HepG2 (cell line): ENCODE data around the gene SMIM1. TPM values are rescaled to one million over a fixed set of nuclear protein-coding genes. Genes with fewer than 3 reads are reported as not detected.
A peak's percentile ranks its signal among the peaks of the same experiment; 100 is the strongest.

Experiments
- CHD2 ChIP-seq: IDR thresholded peaks from 2 replicates; pipeline ENCODE4 v1.6.1; 2011; ENCODE audit warnings: low read depth, low read length, improper control_type of control experiment
- RARA ChIP-seq: IDR thresholded peaks from 2 replicates; pipeline ENCODE4 v1.6.1; 2016; ENCODE audit warnings: missing genetic modification reagents, missing compliant biosample characterization
- ZNF678 ChIP-seq: sonication (generic); formaldehyde crosslinking; IDR thresholded peaks from 2 replicates; pipeline ENCODE4 v1.4.0; 2020; ENCODE audit warnings: mild to moderate bottlenecking, missing genetic modification reagents
- ZNF788 ChIP-seq: sonication (generic); formaldehyde crosslinking; IDR thresholded peaks from 2 replicates; pipeline ENCODE4 v1.5.0; 2020; ENCODE audit warnings: mild to moderate bottlenecking, missing genetic modification reagents, borderline replicate concordance
- polyA plus RNA-seq, 8 experiments: library from polyadenylated mRNA; depleted of rRNA in 3 of 8; stranded (reverse) in 7 of 8; unstranded in 1 of 8; fragments of >200 nt; fragmentation: Illumina TruSeq in 4 of 8; extraction: Trizol in 4 of 8; gene quantifications; 2 replicates each; pipeline versions ENCODE4 v1.2.1 to v1.2.3, GENCODE V29; 2011 to 2016; ENCODE audit warnings: low read depth in 4 of 8, missing spikeins in 1 of 8, mixed read lengths in 1 of 8; ENCODE audit not compliant: insufficient read depth in 1 of 8
- total RNA-seq, 5 experiments: library from RNA; depleted of rRNA; stranded (reverse); fragments of >200 nt; fragmentation: Illumina TruSeq; extraction: Trizol; gene quantifications; 2 replicates each; pipeline ENCODE4 v1.2.3, GENCODE V29; 2016; ENCODE audit warnings: low read depth in 1 of 5
- TF ChIP-seq, protein P1 (sequence below), 2 experiments: fragments of 450-650 bp in 1 of 2; sonication (generic) in 1 of 2; formaldehyde crosslinking in 1 of 2; IDR thresholded peaks; 2 replicates each; pipeline versions ENCODE4 v1.6.1 to v1.8.0; 2016 to 2022; ENCODE audit warnings: antibody characterized with exemption in 1 of 2, mild to moderate bottlenecking in 1 of 2, missing genetic modification reagents in 1 of 2
- TF ChIP-seq, protein P2 (sequence below): sonication (generic); formaldehyde crosslinking; IDR thresholded peaks from 2 replicates; pipeline ENCODE4 v1.5.0; 2020; ENCODE audit warnings: mild to moderate bottlenecking, missing genetic modification reagents
- TF ChIP-seq, protein P3 (sequence below): sonication (generic); formaldehyde crosslinking; IDR thresholded peaks from 2 replicates; pipeline ENCODE4 v1.4.0; 2020; ENCODE audit warnings: missing genetic modification reagents; ENCODE audit errors: not compliant biosample characterization

SMIM1 gene
- total and polyA plus RNA-seq, 2 of the 13 experiments (the other 11 are each of a cell fraction or from before 2014, with no cell fraction given), result 12.4 to 56.3 TPM

DNA sequence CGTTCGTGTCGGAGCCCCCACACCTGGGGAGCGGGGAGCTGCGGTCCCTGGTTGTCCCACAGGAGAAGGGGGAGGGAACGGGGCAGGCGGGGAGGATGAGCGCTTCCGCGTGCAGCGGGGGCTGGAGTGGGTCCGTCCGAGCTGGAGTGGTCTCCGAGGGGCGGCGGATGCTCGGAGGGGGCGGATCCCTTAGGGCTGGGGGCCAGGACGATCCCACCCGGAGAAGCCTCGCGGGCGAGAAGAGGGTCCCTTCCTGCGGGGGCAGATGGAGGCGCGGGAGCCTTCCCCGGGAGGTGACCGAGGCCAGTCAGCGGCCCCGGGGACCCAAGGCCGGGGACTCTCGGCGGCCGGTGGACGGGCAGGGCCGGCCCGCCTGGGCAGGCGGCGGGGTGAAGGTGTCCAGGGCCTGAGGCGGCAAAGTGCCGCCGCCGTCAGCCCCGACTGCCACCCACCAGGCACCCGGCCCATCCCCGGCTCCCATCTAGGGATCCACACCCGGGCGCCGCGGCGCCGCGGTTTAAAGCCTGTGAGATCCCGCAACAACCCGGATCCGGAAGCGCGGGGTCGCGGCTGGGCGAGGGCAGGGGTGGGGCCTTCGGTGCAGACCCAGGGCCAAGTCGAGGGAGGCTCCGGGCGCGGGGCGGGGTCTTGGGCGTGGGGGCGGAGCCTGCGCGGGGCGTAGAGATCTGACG lies 25.6 kb upstream of the SMIM1 start (continued):
- TF ChIP-seq, protein P1, sequence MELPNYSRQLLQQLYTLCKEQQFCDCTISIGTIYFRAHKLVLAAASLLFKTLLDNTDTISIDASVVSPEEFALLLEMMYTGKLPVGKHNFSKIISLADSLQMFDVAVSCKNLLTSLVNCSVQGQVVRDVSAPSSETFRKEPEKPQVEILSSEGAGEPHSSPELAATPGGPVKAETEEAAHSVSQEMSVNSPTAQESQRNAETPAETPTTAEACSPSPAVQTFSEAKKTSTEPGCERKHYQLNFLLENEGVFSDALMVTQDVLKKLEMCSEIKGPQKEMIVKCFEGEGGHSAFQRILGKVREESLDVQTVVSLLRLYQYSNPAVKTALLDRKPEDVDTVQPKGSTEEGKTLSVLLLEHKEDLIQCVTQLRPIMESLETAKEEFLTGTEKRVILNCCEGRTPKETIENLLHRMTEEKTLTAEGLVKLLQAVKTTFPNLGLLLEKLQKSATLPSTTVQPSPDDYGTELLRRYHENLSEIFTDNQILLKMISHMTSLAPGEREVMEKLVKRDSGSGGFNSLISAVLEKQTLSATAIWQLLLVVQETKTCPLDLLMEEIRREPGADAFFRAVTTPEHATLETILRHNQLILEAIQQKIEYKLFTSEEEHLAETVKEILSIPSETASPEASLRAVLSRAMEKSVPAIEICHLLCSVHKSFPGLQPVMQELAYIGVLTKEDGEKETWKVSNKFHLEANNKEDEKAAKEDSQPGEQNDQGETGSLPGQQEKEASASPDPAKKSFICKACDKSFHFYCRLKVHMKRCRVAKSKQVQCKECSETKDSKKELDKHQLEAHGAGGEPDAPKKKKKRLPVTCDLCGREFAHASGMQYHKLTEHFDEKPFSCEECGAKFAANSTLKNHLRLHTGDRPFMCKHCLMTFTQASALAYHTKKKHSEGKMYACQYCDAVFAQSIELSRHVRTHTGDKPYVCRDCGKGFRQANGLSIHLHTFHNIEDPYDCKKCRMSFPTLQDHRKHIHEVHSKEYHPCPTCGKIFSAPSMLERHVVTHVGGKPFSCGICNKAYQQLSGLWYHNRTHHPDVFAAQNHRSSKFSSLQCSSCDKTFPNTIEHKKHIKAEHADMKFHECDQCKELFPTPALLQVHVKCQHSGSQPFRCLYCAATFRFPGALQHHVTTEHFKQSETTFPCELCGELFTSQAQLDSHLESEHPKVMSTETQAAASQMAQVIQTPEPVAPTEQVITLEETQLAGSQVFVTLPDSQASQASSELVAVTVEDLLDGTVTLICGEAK (IDR thresholded peaks at IDR 0.05), result peak; percentile 37; the same call in 1 of the 2 replicates
- TF ChIP-seq, protein P1 (CRISPR knock-in tag; IDR thresholded peaks at IDR 0.05), result no peak
- TF ChIP-seq CHD2 (peak; percentile 34; the same call in 1 of the 2 replicates), RARA (CRISPR knock-in tag) (no peak), ZNF788 (CRISPR knock-in tag) (0 out of 2 replicates have a peak, but pooled peaks have one; percentile 22), ZNF678 (no peak)
- TF ChIP-seq, protein P2, sequence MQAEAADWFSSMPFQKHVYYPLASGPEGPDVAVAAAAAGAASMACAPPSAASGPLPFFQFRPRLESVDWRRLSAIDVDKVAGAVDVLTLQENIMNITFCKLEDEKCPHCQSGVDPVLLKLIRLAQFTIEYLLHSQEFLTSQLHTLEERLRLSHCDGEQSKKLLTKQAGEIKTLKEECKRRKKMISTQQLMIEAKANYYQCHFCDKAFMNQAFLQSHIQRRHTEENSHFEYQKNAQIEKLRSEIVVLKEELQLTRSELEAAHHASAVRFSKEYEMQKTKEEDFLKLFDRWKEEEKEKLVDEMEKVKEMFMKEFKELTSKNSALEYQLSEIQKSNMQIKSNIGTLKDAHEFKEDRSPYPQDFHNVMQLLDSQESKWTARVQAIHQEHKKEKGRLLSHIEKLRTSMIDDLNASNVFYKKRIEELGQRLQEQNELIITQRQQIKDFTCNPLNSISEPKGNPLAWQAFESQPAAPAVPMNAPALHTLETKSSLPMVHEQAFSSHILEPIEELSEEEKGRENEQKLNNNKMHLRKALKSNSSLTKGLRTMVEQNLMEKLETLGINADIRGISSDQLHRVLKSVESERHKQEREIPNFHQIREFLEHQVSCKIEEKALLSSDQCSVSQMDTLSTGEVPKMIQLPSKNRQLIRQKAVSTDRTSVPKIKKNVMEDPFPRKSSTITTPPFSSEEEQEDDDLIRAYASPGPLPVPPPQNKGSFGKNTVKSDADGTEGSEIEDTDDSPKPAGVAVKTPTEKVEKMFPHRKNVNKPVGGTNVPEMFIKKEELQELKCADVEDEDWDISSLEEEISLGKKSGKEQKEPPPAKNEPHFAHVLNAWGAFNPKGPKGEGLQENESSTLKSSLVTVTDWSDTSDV (CRISPR knock-in tag), result no peak
- TF ChIP-seq, protein P3, sequence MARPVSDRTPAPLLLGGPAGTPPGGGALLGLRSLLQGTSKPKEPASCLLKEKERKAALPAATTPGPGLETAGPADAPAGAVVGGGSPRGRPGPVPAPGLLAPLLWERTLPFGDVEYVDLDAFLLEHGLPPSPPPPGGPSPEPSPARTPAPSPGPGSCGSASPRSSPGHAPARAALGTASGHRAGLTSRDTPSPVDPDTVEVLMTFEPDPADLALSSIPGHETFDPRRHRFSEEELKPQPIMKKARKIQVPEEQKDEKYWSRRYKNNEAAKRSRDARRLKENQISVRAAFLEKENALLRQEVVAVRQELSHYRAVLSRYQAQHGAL (CRISPR knock-in tag), result no peak
